Suppressor macrophage (primary cell): ENCODE results near the gene CAD.

Experiments used
- DNase-seq, 4 experiments: peaks; one replicate each; pipeline ENCODE4 v3.0.0-alpha.2; 2020 to 2022

The CAD gene

DNA sequence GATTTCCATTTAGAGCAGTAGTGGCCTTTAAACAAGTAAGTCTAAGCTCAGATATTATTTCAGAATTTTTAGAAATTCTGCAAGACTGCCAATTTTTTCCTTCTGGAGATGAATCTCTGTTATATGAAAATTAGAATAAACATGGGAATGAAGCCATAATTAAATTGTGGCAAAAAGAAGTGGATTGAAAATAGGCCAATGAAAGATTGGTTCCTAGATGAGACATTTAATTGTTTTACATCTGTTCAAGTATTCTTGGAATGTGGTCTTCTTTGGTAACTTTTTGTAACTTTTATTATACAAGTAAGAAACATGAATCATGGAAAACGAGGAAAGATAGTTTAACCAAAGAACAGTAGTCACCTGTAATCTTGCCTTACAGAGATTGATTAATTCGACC is 10.3 kb downstream of the CAD start:
- no peak for DNase-seq

DNA sequence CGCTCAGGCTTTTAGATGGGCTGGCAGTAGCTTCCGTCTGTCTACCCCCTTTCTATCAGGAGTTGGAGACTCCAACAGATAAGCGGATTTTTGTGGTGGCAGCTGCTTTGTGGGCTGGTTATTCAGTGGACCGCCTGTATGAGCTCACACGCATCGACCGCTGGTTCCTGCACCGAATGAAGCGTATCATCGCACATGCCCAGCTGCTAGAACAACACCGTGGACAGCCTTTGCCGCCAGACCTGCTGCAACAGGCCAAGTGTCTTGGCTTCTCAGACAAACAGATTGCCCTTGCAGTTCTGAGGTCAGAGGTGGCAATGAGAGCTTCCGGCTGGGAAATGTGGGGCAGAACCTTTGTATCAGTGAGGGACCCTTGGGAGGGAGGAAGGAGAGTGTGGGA is 14.8 kb downstream of the CAD start:
- DNase-seq = no peak

DNA sequence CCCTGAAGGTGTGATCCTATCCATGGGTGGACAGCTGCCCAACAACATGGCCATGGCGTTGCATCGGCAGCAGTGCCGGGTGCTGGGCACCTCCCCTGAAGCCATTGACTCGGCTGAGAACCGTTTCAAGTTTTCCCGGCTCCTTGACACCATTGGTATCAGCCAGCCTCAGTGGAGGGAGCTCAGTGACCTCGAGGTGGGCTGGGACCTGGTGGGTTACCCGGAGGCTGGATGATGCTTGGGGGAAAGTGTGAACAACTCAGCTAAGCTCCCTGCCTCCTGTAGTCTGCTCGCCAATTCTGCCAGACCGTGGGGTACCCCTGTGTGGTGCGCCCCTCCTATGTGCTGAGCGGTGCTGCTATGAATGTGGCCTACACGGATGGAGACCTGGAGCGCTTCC is 16.2 kb downstream of the CAD start:
- DNase-seq = no peak

DNA sequence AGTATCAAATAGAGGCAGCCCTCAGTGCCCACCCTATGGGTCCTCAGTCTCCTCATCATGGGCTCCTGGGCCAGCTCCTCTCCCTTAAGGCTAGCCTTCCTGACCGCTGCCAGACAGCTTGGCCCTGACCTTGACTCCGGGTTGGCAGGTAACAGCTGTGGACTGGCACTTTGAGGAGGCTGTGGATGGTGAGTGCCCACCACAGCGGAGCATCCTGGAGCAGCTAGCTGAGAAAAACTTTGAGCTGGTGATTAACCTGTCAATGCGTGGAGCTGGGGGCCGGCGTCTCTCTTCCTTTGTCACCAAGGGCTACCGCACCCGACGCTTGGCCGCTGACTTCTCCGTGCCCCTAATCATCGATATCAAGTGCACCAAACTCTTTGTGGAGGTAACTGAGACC is 19.0 kb downstream of the CAD start:
- DNase-seq = no peak

DNA sequence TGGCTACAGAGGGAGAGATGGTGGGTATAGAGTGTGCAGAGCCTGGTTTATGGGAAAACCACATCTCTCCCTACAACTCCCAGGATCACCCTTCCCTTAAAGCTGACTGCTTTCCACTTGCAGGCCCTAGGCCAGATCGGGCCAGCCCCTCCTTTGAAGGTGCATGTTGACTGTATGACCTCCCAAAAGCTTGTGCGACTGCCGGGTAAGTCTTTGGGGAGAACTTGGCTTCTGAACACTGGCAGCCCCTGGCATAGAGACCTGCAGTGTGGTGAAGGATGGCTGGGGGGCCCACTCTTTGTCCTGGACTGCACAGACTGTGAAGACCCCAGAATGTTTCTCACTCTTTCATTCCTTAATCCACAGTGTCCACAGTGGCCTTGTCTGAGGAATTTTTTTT is 19.5 kb downstream of the CAD start:
- DNase-seq = no peak

DNA sequence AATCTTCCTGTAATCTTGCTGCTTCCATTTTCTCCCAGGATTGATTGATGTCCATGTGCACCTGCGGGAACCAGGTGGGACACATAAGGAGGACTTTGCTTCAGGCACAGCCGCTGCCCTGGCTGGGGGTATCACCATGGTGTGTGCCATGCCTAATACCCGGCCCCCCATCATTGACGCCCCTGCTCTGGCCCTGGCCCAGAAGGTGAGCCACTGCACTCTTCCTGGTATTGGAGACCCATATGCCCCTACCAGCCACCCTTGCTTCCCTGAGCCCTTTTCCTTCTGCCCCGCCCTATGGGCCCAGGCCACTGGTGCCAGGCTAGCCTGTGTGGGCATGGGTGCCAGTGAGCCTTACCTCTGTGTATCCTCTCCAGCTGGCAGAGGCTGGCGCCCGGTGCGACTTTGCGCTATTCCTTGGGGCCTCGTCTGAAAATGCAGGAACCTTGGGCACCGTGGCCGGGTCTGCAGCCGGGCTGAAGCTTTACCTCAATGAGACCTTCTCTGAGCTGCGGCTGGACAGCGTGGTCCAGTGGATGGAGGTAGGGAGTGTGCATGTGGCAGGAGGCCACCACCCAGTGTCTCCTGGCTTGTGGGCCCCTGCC is 20.3 kb downstream of the CAD start:
- DNase-seq = no peak

DNA sequence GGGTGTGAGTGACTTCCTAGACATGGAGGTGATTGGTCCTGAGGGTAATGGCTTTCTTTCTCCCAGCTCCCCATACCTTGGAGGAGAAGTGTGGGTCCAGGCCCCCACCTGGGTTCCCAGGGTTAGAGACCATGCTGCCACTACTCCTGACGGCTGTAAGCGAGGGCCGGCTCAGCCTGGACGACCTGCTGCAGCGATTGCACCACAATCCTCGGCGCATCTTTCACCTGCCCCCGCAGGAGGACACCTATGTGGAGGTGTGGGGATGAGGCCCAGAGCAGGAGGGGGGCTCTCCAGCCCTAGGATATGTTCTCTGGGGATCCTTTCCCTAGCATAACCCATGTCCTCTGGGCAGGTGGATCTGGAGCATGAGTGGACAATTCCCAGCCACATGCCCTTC is 21.8 kb downstream of the CAD start:
- no peak for DNase-seq

DNA sequence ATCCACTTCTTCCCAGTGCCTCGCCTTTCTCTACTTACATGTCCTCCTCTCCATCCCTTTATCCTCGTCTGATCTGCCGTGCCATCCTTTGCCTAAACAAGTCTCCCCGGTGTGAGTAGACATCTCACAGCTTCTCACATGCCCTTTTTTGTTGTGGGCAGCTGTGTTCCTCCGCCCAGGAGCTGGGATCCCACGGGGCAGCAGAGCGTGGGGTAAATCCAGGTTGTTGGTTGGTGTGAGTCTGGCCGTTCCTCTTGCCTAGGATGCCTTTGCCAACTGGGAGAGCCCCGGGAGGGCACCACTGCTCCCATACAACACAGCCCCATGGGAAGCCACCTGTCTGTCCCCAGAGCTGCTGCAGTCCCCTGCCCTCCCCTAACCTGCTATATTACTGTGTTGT is 23.2 kb downstream of the CAD start:
- DNase-seq = no peak

DNA sequence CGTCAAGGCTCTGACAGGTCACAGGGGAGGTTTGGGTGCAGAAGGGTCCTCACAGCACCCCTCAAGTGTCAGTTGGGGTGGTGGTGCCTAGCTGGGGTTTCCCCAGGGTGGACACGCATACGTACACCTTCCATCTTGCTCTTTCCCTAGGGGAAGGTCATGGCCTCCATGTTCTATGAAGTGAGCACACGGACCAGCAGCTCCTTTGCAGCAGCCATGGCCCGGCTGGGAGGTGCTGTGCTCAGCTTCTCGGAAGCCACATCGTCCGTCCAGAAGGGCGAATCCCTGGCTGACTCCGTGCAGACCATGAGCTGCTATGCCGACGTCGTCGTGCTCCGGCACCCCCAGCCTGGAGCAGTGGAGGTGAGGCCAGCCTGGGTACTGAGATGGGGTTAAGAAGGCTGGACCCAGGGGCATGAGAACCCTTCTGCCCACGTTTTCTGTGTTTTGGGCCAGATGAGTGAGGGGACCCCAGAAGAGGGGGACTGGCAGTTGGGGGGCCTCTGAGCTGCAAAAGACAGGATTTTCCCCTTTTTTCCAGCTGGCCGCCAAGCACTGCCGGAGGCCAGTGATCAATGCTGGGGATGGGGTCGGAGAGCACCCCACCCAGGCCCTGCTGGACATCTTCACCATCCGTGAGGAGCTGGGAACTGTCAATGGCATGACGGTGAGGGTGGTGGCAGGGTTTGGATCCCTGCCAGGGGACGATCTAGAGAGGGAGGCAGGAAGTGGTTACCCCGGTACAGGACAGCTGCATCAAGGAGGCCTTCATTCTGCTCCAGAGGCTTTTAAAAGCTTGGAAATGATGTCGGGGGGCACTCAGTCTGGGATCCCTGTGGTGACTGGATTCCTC is 24.8 kb downstream of the CAD start:
- DNase-seq = no peak

DNA sequence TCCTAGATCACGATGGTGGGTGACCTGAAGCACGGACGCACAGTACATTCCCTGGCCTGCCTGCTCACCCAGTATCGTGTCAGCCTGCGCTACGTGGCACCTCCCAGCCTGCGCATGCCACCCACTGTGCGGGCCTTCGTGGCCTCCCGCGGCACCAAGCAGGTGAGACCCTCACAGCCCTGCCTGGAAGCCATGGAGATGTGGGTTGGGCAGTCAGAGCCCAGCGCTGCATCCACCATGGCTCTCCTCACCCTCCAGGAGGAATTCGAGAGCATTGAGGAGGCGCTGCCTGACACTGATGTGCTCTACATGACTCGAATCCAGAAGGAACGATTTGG is 25.4 kb downstream of the CAD start:
- no peak for DNase-seq

DNA sequence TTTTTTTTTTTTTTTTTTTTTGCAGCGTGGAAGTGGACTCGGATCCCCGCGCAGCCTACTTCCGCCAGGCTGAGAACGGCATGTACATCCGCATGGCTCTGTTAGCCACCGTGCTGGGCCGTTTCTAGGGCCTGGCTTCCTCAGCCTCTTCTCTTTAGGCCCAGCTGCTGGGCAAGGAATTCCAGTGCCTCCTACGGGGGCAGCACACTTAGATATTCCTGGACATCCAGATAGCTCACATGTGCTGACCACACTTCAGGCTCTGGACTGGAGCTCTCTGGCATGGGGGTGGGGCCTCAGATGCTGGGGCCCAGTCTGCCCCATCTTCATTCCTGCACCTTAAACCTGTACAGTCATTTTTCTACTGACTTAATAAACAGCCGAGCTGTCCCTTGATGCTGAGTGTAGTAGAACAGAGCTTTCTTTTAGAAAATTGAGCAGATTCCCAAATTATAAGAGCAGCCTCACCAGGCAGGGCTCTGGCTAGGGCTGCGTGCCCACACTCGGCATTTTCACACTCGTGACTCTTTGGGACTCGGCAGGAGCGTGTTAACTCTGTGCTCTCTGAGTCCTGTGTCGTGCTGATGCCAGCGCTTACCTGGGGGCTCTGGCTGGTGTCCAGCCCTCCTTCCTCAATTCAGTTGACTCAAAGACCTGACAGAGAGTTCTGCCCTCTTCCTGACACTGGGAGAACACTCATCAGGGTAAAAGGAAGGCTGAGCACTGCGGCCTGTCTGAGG is 26.4 kb downstream of the CAD start:
- no peak for DNase-seq

DNA sequence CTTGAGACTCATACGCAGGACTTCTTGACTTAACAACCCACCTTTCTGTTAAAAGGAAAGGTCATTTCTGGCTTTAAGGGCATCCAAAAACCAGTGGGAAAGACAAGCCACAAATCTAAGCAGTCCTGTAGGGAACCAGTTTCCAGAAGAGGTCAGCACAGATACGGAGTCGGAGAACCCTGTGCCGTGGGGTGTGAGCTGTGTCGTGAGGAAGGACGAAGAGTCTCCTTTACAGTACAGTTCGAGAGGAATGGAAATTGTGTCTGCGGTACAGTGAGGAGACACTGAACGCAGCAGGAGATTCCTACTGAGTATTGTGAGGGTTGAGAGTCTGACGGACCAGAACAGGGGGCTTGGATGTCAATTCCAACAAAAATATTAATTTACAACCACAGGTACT is 27.9 kb downstream of the CAD start:
- DNase-seq = no peak

DNA sequence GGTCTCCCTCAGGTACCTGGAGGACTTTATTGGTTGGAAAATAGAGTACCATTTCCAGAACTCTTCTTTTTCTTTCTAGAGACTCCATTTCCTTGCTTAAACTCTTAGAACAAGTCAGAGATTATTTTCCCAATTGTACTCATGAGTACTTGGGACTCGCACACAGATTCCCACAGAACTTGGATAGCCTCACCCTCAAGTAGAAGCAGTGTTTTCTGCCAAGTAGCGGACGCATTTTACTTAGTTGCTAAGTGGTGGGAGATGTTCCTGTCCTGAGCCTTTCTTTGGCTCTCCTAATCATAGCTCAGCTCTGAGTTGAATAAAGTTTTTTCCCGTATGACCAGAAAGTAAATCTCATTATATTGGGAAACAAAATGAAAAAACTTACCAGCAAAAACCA is 28.5 kb downstream of the CAD start:
- DNase-seq = no peak

DNA sequence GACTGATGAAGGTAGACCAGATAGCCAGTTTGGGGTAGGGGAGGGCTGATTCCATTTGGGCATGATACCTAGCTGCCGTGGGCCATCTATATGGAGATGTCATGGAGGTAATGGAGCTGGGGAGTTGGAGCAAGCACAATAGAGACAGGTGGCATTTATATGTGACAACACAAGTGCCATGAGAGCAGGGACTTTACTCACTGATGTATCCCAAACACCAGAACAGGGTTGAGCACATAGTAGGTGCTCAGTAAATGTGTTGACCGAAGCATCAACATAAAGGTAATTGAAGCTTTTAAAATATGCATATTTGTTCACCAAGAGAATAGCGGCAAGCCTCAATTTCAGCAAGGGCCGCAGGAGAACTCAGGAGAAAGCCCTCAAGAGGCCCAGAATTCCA is 30.7 kb downstream of the CAD start:
- DNase-seq = no peak

DNA sequence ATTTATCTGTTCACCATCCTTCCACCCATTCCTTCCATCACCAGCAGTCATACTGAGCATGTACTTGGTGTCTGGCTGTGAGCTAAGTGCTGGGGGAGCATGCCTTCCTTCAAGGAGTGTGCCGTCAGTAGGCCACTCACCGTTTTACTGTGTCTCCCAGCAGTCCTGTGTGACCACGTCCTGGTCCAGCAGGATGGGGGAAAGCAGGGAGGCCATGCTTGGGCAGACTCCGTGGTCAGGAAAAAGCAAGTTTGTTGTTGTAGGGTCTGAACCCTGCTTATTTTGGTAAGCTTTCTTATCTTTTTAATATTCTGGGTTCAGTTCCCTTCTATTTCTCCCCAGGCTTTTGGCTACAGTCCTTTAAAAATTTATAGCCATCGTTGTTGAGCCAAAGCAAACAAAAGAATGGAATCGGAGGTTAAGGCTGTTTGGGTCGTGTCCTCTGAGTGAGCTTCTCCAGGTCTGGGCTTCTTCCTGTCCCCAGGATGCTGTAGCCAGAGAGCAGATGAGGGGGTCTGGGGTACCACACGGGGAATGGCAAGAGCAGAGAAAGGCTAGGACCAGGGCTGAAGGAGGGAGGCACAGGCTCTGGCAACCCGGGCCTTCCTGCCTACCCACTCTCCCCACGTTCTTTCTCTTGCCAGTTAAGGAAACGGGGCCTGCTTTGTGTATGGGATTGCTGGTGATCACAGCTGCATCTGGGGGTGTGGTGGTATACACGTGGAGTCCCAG is 32.2 kb downstream of the CAD start:
- DNase-seq = no peak

DNA sequence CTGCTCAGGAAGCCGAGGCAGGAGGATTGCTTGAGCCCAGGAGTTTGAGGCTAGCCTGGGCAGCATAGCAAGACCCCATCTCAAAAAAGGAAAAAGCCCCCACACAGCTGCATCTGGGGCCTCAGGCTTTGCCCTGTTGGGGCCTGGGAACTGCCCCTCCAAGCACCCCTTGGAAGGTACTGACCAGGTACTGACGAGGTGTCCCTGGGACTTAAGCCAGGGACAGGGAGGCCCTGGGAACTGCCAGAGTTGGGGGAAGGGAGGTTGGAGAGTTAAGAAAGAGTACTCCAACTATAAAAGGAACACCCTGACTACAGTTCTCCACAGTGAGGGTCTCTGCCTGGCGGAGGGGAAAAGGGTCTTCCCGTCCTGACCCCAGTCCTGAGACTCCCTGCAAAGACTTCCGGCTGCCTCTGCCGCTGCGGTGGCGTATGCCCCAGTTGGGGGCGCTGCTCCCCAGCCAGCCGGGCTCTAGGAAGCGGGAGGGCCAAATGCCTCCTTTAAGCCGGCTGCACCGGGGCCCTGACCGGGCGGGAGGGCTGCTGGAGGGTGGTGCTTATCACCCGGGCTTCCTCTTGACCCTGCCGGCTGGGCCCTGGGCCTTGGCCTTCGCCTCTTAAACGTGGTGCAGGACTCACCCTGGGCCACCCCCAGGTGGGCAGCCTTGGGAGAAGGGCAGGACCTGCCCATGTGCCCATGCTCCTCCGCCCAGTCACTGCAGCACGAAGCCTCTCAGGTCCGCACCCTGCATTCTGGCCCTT is 32.9 kb downstream of the CAD start:
- peak; percentile 76 to 89 (median 82) for DNase-seq

DNA sequence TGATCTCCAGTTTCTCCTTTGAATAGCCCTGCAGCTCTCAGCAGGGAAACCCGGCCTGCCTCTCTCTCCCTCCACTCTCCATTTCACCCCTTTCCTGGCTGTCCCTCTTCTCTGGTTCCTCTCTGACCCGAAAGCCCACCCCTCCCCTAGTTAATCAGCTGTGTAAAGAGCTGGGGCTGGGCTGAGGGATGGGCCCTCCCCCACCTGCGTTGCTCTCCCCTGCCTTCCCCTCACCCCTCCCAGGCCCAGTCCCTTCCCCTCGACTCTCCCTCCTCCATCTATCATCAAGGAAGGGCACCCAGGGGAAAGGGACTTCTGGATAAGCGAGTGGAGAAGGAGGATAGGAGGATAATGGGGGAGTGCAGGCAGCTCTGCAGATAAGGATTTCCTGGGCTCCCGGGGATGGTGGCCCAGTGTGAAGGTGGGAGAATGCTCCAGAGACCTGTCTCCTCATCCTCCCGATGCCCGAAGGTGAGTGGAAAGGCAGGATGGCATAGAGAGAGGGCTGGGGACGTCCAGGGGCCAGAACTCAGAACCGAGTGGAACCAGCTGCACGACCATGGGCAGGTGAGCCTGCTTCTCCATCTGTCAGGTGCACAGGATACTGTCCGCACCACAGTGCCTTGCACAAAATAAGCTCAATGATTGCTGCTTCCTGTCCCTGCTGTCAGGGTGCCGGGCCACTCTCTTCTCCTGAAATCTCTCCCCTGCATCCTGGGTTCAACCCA is 33.6 kb downstream of the CAD start:
- DNase-seq = no peak

DNA sequence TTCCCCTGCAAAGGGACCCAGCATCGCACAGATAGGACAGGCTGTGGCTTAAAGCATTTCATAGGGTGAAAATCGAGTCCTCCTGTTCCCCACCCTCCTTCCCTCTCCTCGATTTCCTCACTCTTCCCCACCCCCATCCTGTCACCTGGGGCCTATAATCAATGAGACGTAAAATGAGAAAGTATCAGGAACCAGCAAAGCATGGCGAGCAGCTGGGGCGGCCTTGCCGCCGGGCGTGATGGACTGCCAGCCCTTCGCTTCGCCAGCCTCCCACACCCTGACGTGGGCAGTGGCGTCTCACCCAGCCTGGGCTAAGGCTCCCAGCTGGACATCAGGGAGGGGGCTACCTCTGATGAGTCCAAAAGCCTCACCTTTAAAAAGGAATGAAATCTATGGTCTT is 34.6 kb downstream of the CAD start:
- no peak for DNase-seq

DNA sequence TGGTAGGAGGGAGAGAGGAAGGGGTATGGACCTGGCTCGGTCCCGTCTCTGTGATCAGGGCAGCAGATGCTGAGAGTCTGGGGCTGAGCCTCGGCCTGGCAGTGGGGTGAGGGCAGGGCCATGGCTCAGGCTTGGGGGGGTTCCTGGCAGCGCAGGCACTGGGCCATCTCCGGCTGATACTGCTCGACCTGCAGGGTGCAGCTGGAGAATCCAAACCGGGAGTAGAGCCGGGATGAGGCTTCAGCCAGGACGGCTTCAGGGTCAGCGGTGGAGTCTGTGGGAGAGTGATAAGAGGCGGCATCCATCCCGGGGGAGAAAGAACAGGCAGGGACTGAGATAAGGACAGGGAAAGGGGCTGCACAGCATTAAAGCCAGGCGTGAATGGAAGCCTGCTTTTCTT is 38.0 kb downstream of the CAD start:
- DNase-seq = no peak

DNA sequence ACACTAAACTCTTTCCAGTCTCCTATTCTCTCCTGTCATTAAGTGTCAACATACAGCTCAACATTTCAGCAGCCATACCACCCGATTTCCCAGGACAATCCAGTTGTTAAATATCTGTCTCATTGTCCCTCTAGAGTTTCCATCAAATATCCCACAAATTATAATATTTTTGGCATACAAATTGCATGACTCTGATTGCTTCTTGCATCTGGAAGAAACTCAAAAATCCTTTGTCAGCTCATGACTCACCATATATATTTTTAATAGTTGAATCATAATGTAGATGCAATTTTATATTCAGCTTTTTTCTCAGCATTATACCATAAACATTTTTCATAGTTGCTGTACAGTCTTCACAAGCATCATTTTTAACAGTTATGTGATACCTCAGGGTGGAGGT is 38.5 kb downstream of the CAD start:
- no peak for DNase-seq

DNA sequence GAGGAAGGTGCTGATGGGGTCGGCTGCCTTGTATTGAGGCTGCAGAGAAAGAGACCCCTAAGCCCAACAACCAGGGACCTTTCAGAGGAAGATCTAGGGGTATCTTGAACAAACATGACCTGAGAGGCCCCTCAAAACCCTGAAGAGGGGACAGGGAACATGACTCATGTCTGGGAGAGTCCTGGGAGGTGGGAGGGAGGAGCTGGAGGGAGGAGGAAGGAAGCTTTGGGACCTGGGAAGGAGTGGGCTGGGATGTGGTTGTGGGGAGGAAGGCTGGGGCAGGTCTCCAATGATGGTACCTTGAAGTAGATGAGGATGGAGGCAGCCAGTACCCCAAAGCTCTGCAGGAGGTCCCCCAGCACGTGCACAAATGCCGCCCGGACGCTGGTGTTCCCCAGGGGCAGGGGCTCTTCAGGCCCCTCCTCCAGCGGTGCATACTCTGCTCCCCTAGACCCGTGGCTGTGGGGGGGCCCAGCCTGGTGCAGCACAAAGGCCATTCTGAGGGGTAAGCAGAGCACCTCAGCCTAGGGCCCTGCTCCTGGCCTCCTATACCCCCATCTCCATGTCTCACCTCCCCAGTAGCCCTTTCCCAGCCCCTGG is 39.8 kb downstream of the CAD start:
- DNase-seq = no peak
